ENCODE data around the gene NEU2. TPM values are rescaled to one million over a fixed set of nuclear protein-coding genes. Genes with fewer than 3 reads are reported as not detected.

NEU2 gene
- total RNA-seq, 2 experiments from 2014 or later, result not detected

- CTCF ChIA-PET, result interaction anchor here (0.7 to 3.6 kb wide), 14 partner anchors 9 to 191 kb away, joined by 3 to 37 read pairs (median 4); partner anchors contain the start of gene ATG16L1
- H3K27me3 Mint-ChIP-seq, result no peaks in the 10 kb centered on the region
Measured at GRCh38 chr2:233060501-233060979, 28.1 kb downstream of the NEU2 start.

DNA sequence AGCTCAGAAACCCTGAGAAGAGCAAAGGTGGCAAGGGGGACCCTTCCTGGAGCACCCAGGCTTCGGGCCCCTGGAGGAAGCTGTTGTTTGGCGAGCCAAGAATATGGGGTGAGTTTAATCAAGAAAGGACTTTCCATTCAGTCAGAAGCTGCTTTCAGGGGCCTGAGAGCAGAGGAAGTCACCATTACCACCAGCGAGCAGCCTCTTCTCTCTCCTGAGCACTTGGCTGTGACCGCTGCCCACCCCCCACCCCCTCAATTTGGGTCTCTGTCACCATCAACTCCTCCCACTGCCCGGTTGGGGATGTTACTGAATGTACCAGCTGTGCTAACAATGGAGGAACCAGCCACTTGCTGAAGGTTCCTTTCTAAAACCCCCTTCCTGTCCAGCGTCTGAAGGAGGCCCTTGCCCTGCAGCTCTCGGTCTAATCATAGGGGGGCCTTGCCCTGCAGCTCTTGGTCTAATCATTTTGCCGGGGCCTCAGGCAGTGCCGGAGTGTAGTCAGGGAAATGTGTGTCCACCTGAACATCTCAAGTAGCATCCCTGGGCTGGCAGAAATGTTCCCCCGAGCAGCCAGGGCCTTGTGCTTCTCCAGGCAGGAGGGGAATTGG lies 28.6 kb downstream of the NEU2 start:
- Mint-ChIP-seq H3K27me3 (no peaks in the 10 kb centered on the region), H3K4me1 (ENCODE audit: low read depth) (peaks cover 49% of the 10 kb centered on the region), H3K36me3 (ENCODE audit: low read depth) (peaks cover 57% of the 10 kb centered on the region), H3K4me3 (peak overlapping the region; percentile 90), H3K9me3 (no peaks in the 10 kb centered on the region), H3K27ac (peak overlapping the region; percentile 95)
- Histone ChIP-seq H3K9me3 (ENCODE audit: control insufficient read depth in 1 of 2, insufficient read depth in 1 of 2, low read length in 2 of 2) (no peaks in the 10 kb centered on the region), H3K4me1 (ENCODE audit: insufficient read depth, low read length) (peaks cover 62% of the 10 kb centered on the region), H3K27me3 (ENCODE audit: control insufficient read depth in 1 of 2, insufficient read depth in 2 of 2, low read length in 2 of 2) (no peaks in the 10 kb centered on the region), H3K4me3 (ENCODE audit: low read length) (peak overlapping the region; percentile 97), H3K36me3 (ENCODE audit: insufficient read depth, low read length) (peaks cover 24% of the 10 kb centered on the region), H3K27ac (ENCODE audit: low read depth in 1 of 2, low read length in 2 of 2) (peak overlapping the region; percentile 81 to 91)
- POLR2A ChIA-PET, result interaction anchor here (0.5 to 6.8 kb wide), 12 partner anchors 9 to 241 kb away, joined by 3 to 190 read pairs (median 6); partner anchors contain the start of gene ATG16L1
- DNase-seq (peak in 4 of 14 experiments; percentile 25 to 45 (median 34)), ATAC-seq (ENCODE audit: poor library complexity) (no peak)
- CTCF ChIA-PET, result interaction anchor here (0.7 to 3.6 kb wide), 12 partner anchors 9 to 190 kb away, joined by 3 to 37 read pairs (median 4); partner anchors contain the start of gene ATG16L1
- intact Hi-C loops (cut with DNase I, micrococcal nuclease), result loop anchor here (1.0 to 10.0 kb wide), 5 partner anchors 14 to 191 kb away; partner anchors contain the start of gene ATG16L1 (in 2 of the 2)
- TF ChIP-seq, protein P1, sequence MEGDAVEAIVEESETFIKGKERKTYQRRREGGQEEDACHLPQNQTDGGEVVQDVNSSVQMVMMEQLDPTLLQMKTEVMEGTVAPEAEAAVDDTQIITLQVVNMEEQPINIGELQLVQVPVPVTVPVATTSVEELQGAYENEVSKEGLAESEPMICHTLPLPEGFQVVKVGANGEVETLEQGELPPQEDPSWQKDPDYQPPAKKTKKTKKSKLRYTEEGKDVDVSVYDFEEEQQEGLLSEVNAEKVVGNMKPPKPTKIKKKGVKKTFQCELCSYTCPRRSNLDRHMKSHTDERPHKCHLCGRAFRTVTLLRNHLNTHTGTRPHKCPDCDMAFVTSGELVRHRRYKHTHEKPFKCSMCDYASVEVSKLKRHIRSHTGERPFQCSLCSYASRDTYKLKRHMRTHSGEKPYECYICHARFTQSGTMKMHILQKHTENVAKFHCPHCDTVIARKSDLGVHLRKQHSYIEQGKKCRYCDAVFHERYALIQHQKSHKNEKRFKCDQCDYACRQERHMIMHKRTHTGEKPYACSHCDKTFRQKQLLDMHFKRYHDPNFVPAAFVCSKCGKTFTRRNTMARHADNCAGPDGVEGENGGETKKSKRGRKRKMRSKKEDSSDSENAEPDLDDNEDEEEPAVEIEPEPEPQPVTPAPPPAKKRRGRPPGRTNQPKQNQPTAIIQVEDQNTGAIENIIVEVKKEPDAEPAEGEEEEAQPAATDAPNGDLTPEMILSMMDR (IDR thresholded peaks at IDR 0.05), result no peak

More at GRCh38 chr2:233060501-233060979, 28.1 kb downstream of the NEU2 start:
- Histone ChIP-seq H3K4me3 (ENCODE audit: low read length) (peak overlapping the region; percentile 97), H3K4me1 (ENCODE audit: insufficient read depth, low read length) (peaks cover 59% of the 10 kb centered on the region), H3K36me3 (ENCODE audit: insufficient read depth, low read length) (peaks cover 21% of the 10 kb centered on the region), H3K9me3 (ENCODE audit: control insufficient read depth in 1 of 2, insufficient read depth in 1 of 2, low read length in 2 of 2) (no peaks in the 10 kb centered on the region), H3K27ac (ENCODE audit: low read depth in 1 of 2, low read length in 2 of 2) (peak overlapping the region; percentile 81 to 91), H3K27me3 (ENCODE audit: control insufficient read depth in 1 of 2, insufficient read depth in 2 of 2, low read length in 2 of 2) (no peaks in the 10 kb centered on the region)
- H3K4me1 Mint-ChIP-seq (ENCODE audit: low read depth), result peaks cover 47% of the 10 kb centered on the region
- no peaks in the 10 kb centered on the region for H3K9me3 Mint-ChIP-seq
- intact Hi-C loops (cut with DNase I, micrococcal nuclease), result loop anchor here (1.0 to 10.0 kb wide), 4 partner anchors 14 to 192 kb away; partner anchors contain the start of gene ATG16L1 (in 1 of the 2)
- H3K36me3 Mint-ChIP-seq (ENCODE audit: low read depth), result peaks cover 53% of the 10 kb centered on the region
- POLR2A ChIA-PET, result interaction anchor here (0.5 to 6.8 kb wide), 15 partner anchors 9 to 510 kb away, joined by 3 to 190 read pairs (median 5); partner anchors contain the start of gene ATG16L1
- peak overlapping the region; percentile 90 for H3K4me3 Mint-ChIP-seq
- ATAC-seq (ENCODE audit: poor library complexity), result peak; percentile 25
- peak overlapping the region; percentile 95 for H3K27ac Mint-ChIP-seq
- TF ChIP-seq, protein P1 (IDR thresholded peaks at IDR 0.05), result no peak
- no peak for DNase-seq

GRCh38 chr2:233061591-233062450 lies 29.3 kb downstream of the NEU2 start:
- H3K4me3 Mint-ChIP-seq, result peak overlapping the region; percentile 90
- H3K27ac Mint-ChIP-seq, result peak overlapping the region; percentile 95
- peaks cover 69% of the 10 kb centered on the region for H3K4me1 ChIP-seq (ENCODE audit: insufficient read depth, low read length)
- intact Hi-C loops (cut with DNase I, micrococcal nuclease), result loop anchor here (1.0 to 10.0 kb wide), 4 partner anchors 13 to 190 kb away; partner anchors contain the start of gene ATG16L1 (in 2 of the 2)
- peak overlapping the region; percentile 81 to 91 for H3K27ac ChIP-seq (ENCODE audit: low read depth in 1 of 2, low read length in 2 of 2)
- H3K9me3 Mint-ChIP-seq, result no peaks in the 10 kb centered on the region
- ChIA-PET CTCF (interaction anchor here (1.1 to 3.6 kb wide), 6 partner anchors 8 to 25 kb away, joined by 3 to 37 read pairs (median 6); no protein-coding TSS in a partner anchor), POLR2A (interaction anchor here (1.2 to 6.8 kb wide), 6 partner anchors 10 to 206 kb away, joined by 3 to 190 read pairs (median 12); partner anchors contain the start of gene ATG16L1)
- peaks cover 31% of the 10 kb centered on the region for H3K36me3 ChIP-seq (ENCODE audit: insufficient read depth, low read length)
- peak overlapping the region; percentile 97 for H3K4me3 ChIP-seq (ENCODE audit: low read length)
- no peaks in the 10 kb centered on the region for H3K9me3 ChIP-seq (ENCODE audit: control insufficient read depth in 1 of 2, insufficient read depth in 1 of 2, low read length in 2 of 2)
- H3K27me3 Mint-ChIP-seq, result no peaks in the 10 kb centered on the region
- H3K27me3 ChIP-seq (ENCODE audit: control insufficient read depth in 1 of 2, insufficient read depth in 2 of 2, low read length in 2 of 2), result no peaks in the 10 kb centered on the region
- DNase-seq (peak in 4 of 14 experiments; percentile 47 to 64 (median 57)), ATAC-seq (ENCODE audit: poor library complexity) (no peak)
- H3K36me3 Mint-ChIP-seq (ENCODE audit: low read depth), result peaks cover 65% of the 10 kb centered on the region
- H3K4me1 Mint-ChIP-seq (ENCODE audit: low read depth), result peaks cover 56% of the 10 kb centered on the region
- TF ChIP-seq, protein P1 (IDR thresholded peaks at IDR 0.05), result peak; percentile 18
